HG03457 (cell line): ENCODE results near the gene NSD1.
"Not testable (repeated sequence)": the region's sequence is repeated elsewhere in the genome, so short reads cannot be mapped to it uniquely, and the experiment has no call there.

Experiments
- ATAC-seq: cut with Tn5 transposase; IDR thresholded peaks from one replicate; pipeline ENCODE4 v1.9.1; 2021; ENCODE audit warnings: moderate number of reproducible peaks; ENCODE audit not compliant: unreplicated experiment

NSD1 gene

GRCh38 chr5:177175336-177175735, 41.8 kb downstream of the NSD1 start:
- ATAC-seq: no peak

DNA sequence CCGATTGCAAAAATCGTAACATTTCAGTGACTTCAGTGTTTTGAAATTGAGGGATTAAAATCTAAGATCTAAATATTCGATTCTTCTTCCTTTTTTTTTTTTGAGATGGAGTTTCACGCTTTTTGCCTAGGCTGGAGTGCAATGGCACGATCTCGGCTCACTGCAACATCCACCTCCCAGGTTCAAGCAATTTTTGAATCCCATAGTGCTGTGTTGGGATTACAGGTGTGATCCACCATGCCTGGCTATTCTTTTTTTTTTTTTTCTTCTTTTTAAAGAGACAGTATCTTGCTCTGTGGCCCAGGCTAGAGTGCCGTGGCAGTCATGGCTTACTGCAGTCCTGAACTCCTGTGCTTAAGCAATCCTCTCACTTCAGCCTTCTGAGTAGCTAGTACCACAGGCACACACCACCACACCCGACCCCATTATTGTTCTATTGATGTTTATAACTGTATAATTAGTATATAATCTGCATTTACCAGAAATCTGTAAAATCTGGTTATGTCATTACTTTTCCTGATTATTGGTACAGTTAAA, 42.7 kb downstream of the NSD1 start:
- ATAC-seq: no peak

GRCh38 chr5:177177847-177178437, 44.4 kb downstream of the NSD1 start:
- ATAC-seq: not testable (repeated sequence)

GRCh38 chr5:177178733-177179304, 45.2 kb downstream of the NSD1 start:
- no peak for ATAC-seq

- ATAC-seq: no peak
These were observed 45.9 kb downstream of the NSD1 start for GRCh38 chr5:177179431-177179830.

- no peak for ATAC-seq
These were observed 49.6 kb downstream of the NSD1 start for GRCh38 chr5:177183142-177183541.

DNA sequence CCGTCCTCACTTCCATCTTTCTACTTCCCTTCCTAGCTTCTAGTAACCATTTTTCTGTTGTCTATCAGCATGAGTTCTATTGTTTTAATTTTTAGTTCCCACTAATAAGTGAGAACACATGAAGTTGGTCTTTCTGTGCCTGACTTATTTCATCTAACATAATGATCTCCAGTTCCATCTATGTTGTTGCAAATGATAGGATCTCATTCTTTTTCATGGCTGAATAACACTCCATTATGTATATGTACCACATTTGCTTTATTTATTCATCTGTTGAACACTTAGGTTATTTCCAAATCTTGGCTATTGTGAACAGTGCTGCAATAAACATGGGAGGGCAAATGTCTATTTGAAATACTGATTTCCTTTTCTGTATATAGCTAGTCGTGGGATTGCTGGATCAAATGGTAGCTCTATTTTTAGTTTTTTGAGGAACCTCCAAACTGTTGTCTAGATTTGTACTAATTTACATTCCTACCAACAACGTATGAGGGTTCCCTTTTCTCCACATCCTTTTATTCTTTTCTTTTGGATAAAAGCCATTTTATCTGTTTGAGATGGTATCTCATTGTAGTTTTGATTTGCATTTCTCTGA, 50.3 kb downstream of the NSD1 start:
- no peak for ATAC-seq

- ATAC-seq: no peak
These were observed 52.4 kb downstream of the NSD1 start for GRCh38 chr5:177185993-177186392.

GRCh38 chr5:177186645-177187044, 53.1 kb downstream of the NSD1 start:
- ATAC-seq: no peak

DNA sequence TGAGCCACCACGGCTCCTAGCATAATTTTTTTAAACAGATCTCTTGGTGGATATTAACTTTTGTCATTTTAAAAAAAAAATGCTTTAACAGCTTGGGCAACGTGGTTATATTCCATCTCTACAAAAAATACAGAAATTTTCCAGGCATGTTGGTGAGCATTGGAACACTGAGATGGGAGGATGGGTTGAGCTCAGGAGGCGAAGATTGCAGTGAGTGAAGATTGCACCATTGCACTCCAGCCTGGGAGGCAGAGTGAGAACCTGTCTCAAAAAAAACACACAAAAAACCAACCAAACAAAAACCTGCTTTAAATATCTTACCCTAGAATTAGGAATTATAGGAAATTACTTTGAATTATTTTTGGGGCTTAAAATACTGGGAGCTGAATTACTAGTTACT, 55.2 kb downstream of the NSD1 start:
- ATAC-seq: no peak

DNA sequence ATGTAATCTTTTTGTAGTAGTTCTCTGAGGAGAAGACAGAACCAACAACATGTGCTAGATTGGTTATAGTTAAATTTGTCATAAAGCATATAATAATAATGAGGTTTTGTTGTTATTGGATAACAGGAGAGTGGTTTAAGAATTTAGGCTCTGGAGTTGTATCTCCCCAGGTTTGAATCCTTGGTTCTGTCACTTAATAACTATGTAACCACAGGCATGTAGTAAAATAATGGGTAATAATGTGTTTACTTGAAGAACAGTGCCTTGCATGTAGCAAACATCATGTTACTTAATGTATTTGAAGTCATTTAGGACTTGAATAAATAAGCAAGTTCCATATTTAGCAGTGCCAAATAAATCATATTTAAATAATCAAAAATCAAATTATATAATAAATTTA, 55.8 kb downstream of the NSD1 start:
- ATAC-seq: no peak

GRCh38 chr5:177189965-177190364, 56.4 kb downstream of the NSD1 start:
- no peak for ATAC-seq

- ATAC-seq: no peak
These were observed 60.7 kb downstream of the NSD1 start for GRCh38 chr5:177194268-177194667.

GRCh38 chr5:177195307-177195952, 61.9 kb downstream of the NSD1 start:
- ATAC-seq: no peak

DNA sequence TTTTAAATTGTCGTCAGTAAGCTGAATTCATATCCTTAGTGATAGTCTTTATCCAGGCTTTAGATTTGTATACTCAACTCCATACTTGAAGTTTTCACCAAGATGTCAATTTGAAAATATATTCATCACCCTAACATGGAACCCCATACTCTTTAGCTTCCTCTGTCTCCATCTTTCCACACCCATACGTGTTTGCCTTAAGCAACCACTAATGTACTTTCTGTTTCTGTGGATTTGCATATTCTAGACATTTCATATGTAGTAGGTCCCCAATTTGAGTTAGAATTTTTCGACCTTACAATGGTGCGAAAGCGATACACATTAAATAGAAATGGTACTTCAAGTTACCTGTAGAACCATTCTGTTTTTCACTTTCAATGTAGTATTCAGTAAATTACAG, 65.2 kb downstream of the NSD1 start:
- no peak for ATAC-seq

DNA sequence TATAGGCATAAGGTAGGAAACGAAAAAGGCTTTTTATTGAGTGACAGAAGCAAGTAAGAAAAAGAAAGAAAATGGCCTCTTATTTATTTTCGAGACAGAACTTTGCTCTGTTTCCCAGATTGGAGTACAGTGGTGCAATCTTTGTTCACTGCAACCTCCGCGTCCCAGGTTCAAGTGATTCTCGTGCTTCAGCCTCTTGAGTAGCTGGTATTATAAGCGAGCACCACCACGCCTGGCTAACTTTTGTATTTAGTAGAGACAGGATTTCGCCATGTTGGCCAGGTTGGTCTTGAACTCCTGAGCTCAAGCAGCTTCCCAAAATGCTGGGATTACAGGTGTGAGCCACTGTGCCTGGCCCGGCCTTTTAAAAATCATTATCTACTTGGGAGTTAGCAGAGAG, 70.7 kb downstream of the NSD1 start:
- no peak for ATAC-seq

GRCh38 chr5:177209610-177210009, 76.0 kb downstream of the NSD1 start:
- no peak for ATAC-seq

DNA sequence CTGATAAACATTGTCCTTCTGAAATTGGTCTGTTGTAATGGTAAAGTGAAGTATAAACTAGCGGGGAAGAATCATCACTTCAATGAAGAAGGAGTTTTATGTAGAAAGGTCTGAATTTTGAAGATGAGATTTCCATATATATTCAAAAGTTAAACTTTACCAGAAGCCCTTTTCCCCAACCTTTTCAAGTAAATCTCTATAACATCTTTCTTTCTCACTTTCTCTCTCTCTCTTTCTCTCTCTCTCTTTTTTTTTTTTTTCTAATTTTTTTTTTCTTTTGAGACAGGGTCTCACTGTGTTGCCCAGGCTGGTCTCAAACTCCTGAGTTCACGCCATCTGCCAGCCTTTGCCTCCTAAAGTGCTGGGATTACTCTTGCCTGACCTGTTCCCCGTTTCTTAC, 78.7 kb downstream of the NSD1 start:
- ATAC-seq: no peak

DNA sequence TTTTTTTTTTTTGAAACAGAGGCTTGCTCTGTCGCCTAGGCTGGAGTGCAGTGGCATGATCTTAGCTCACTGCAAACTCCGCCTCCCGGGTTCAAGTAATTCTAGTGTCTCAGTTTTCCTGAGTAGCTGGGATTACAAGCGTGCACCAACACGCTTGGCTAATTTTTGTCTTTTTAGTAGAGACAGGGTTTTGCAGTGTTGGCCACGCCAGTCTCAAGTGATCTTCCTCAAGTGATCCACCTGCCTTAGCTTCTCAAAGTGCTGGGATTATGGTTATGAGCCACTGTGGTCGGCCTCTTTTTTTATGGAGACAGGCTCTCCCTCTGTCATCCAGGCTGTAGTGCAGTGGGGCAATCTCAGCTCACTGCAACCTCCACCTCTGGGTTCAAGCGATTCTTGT, 87.0 kb downstream of the NSD1 start:
- ATAC-seq: no peak

GRCh38 chr5:177222269-177222668, 88.7 kb downstream of the NSD1 start:
- ATAC-seq: no peak

GRCh38 chr5:177225798-177226197, 92.2 kb downstream of the NSD1 start:
- ATAC-seq: no peak

DNA sequence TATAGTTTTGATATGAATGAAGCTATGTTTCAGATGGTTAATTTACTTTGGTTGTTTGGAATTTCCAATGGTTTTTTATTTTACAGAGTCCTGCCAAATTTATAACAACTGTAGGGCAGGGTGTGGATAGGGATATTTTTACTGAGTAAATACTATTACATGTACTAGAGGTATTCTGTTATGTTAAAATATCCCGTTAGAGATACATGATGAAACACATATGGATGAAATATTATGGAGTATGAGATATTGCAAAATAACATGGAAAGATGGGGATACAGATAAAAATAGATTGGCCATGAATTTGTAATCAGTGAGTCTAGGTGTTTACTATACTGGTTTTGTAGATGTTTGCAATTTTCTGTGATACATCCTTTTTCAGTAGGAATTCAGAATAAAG, 93.3 kb downstream of the NSD1 start:
- no peak for ATAC-seq
